PFSK-1 (cell line): ENCODE results near the gene CDCP1.

Source experiments
- FOXP2 ChIP-seq: optimal IDR thresholded peaks from 2 replicates; pipeline ENCODE3; 2011; ENCODE audit warnings: borderline replicate concordance, control low read depth, inconsistent platforms; ENCODE audit not compliant: insufficient read depth; ENCODE audit errors: extremely low read length, extremely low read depth
- POLR2AphosphoS5 ChIP-seq: IDR thresholded peaks from 2 replicates; pipeline ENCODE4 v1.6.1; 2012; ENCODE audit warnings: low read depth, mild to moderate bottlenecking, control low read depth, low read length, moderate library complexity
- REST ChIP-seq, 2 experiments: IDR thresholded peaks; 2 replicates each; pipeline versions ENCODE4 v1.6.1 to v1.8.0; 2011 to 2012; ENCODE audit warnings: low read depth in 2 of 2, low read length in 2 of 2, control low read depth in 1 of 2, inconsistent platforms in 1 of 2, mild to moderate bottlenecking in 1 of 2, moderate library complexity in 1 of 2; ENCODE audit not compliant: insufficient read depth in 1 of 2
- SIN3A ChIP-seq: IDR thresholded peaks from 2 replicates; pipeline ENCODE4 v1.6.1; 2012; ENCODE audit warnings: mild to moderate bottlenecking, low read length, moderate library complexity, borderline replicate concordance; ENCODE audit not compliant: insufficient read depth
- TAF1 ChIP-seq: IDR thresholded peaks from 2 replicates; pipeline ENCODE4 v1.6.1; 2012; ENCODE audit warnings: low read length, control low read depth, borderline replicate concordance; ENCODE audit not compliant: insufficient read depth

The CDCP1 gene

GRCh38 chr3:45109771-45110508 is 36.2 kb downstream of the CDCP1 start:
- TF ChIP-seq POLR2AphosphoS5 (no peak), FOXP2 (no peak), TAF1 (no peak), REST (IDR thresholded peaks at IDR 0.05; ENCODE audit: insufficient read depth in 1 of 2, low read depth in 2 of 2, low read length in 2 of 2) (no peak), SIN3A (no peak)

GRCh38 chr3:45106874-45107273 is 39.3 kb downstream of the CDCP1 start:
- TF ChIP-seq TAF1 (no peak), POLR2AphosphoS5 (no peak), REST (IDR thresholded peaks at IDR 0.05; ENCODE audit: insufficient read depth in 1 of 2, low read depth in 2 of 2, low read length in 2 of 2) (no peak), SIN3A (no peak), FOXP2 (no peak)

GRCh38 chr3:45105855-45106671 is 40.1 kb downstream of the CDCP1 start:
- TF ChIP-seq FOXP2 (peak; percentile 20), POLR2AphosphoS5 (no peak), SIN3A (no peak)

- TF ChIP-seq POLR2AphosphoS5, result no peak
- TF ChIP-seq TAF1, result no peak
- no peak for TF ChIP-seq FOXP2
- no peak for TF ChIP-seq REST (IDR thresholded peaks at IDR 0.05; ENCODE audit: insufficient read depth in 1 of 2, low read depth in 2 of 2, low read length in 2 of 2)
These were observed 41.2 kb downstream of the CDCP1 start for GRCh38 chr3:45104715-45105711.
